Measurements from ENCODE around the gene TSPOAP1. TPM values are rescaled to one million over a fixed set of nuclear protein-coding genes. Genes with fewer than 3 reads are reported as not detected.

The TSPOAP1 gene
- total and polyA plus RNA-seq, 2 experiments from 2014 or later: 15.4 to 19.0 TPM

DNA sequence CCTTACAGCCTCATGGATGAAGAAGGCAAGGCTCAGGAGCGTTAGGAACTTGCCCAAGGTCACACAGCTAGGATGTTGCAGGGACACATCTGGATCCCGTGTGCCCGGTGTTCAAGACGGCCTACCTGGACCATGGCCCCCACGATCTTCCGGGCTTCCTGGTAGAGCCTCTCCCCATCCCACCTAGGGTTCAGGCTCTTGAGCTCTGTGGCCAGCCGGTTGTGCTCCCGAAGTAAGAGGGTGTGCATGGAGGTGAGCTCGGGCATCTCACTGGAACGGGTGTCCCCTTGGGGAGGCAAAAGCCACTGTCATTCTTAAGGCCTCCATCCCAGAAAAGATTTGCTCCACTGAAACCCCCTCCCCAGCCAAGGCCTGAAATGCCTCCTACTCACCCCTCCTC is 53.2 kb downstream of the TSPOAP1 start:
- Histone ChIP-seq H3K9me3 (ENCODE audit: low read depth) (no peaks in the 10 kb centered on the region), H2AFZ (no peak overlapping the region), H3K27ac (no peak overlapping the region), H3K79me2 (no peaks in the 10 kb centered on the region), H3K9me2 (replicated peaks; ENCODE audit: insufficient read depth) (no peaks in the 10 kb centered on the region), H3K4me1 (ENCODE audit: insufficient read depth) (no peaks in the 10 kb centered on the region), H4K20me1 (ENCODE audit: insufficient read depth, poor library complexity, severe bottlenecking) (no peaks in the 10 kb centered on the region), H3K27me3 (no peaks in the 10 kb centered on the region), H3K36me3 (replicated peaks; ENCODE audit: insufficient read depth, low read depth) (no peaks in the 10 kb centered on the region), H3K4me3 (no peak overlapping the region), H3K4me2 (no peak overlapping the region)
- 92% methylated on average over 10 of the region's 10 CpGs for WGBS (ENCODE audit: low lambda C conversion rate, missing lambda C conversion rate)
- TF ChIP-seq, protein P1, sequence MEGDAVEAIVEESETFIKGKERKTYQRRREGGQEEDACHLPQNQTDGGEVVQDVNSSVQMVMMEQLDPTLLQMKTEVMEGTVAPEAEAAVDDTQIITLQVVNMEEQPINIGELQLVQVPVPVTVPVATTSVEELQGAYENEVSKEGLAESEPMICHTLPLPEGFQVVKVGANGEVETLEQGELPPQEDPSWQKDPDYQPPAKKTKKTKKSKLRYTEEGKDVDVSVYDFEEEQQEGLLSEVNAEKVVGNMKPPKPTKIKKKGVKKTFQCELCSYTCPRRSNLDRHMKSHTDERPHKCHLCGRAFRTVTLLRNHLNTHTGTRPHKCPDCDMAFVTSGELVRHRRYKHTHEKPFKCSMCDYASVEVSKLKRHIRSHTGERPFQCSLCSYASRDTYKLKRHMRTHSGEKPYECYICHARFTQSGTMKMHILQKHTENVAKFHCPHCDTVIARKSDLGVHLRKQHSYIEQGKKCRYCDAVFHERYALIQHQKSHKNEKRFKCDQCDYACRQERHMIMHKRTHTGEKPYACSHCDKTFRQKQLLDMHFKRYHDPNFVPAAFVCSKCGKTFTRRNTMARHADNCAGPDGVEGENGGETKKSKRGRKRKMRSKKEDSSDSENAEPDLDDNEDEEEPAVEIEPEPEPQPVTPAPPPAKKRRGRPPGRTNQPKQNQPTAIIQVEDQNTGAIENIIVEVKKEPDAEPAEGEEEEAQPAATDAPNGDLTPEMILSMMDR (IDR thresholded peaks at IDR 0.05; ENCODE audit: poor library complexity): no peak
- TF ChIP-seq EZH2phosphoT487 (IDR thresholded peaks at IDR 0.05; ENCODE audit: low read depth, severe bottlenecking, unreplicated experiment) (no peak), EZH2 (IDR thresholded peaks at IDR 0.05; ENCODE audit: borderline replicate concordance) (no peak)
- DNase-seq (ENCODE audit: low spot score): no peak

DNA sequence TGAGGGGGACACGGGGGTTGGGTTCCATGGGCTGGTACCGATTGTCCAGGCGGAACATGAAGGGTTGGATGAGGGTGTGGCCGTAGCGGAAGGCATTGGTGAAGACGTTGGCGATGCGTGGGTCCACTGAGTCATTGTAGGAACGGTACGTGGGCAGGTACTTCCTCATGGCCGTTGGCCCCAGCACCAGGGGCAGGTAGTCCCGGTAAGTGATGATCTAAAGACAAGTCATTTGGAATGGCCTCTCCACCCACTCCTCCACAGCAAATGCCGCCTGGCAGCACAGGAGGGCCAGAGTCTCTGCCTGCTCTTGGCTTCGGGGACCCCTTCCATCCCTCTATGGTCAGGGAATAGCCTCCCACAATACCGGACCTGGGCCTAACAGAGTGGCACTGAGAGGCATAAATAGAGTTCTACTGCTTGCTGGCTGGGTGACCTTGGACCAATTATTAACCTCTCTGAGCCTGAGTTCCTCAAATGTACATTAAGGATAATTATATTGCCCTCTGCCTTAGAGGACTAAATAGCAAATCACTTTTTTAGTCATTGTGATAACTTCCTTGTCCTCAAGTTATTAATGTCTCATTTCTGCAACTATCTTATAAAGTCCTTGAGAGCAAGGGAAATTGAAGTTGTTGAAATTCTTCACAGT is 55.0 kb downstream of the TSPOAP1 start:
- Histone ChIP-seq H3K4me1 (ENCODE audit: insufficient read depth) (no peaks in the 10 kb centered on the region), H3K79me2 (no peaks in the 10 kb centered on the region), H3K36me3 (replicated peaks; ENCODE audit: insufficient read depth, low read depth) (no peaks in the 10 kb centered on the region), H3K4me3 (no peak overlapping the region), H3K9me3 (ENCODE audit: low read depth) (no peaks in the 10 kb centered on the region), H3K4me2 (no peak overlapping the region), H4K20me1 (ENCODE audit: insufficient read depth, poor library complexity, severe bottlenecking) (no peaks in the 10 kb centered on the region), H3K27me3 (no peaks in the 10 kb centered on the region), H3K27ac (no peak overlapping the region), H2AFZ (no peak overlapping the region), H3K9me2 (replicated peaks; ENCODE audit: insufficient read depth) (no peaks in the 10 kb centered on the region)
- TF ChIP-seq EZH2 (IDR thresholded peaks at IDR 0.05; ENCODE audit: borderline replicate concordance) (no peak), EZH2phosphoT487 (IDR thresholded peaks at IDR 0.05; ENCODE audit: low read depth, severe bottlenecking, unreplicated experiment) (no peak)
- TF ChIP-seq, protein P1 (IDR thresholded peaks at IDR 0.05; ENCODE audit: poor library complexity): no peak
- no peak for DNase-seq (ENCODE audit: low spot score)
- 85% methylated on average over 12 of the region's 15 CpGs for WGBS (ENCODE audit: low lambda C conversion rate, missing lambda C conversion rate)

DNA sequence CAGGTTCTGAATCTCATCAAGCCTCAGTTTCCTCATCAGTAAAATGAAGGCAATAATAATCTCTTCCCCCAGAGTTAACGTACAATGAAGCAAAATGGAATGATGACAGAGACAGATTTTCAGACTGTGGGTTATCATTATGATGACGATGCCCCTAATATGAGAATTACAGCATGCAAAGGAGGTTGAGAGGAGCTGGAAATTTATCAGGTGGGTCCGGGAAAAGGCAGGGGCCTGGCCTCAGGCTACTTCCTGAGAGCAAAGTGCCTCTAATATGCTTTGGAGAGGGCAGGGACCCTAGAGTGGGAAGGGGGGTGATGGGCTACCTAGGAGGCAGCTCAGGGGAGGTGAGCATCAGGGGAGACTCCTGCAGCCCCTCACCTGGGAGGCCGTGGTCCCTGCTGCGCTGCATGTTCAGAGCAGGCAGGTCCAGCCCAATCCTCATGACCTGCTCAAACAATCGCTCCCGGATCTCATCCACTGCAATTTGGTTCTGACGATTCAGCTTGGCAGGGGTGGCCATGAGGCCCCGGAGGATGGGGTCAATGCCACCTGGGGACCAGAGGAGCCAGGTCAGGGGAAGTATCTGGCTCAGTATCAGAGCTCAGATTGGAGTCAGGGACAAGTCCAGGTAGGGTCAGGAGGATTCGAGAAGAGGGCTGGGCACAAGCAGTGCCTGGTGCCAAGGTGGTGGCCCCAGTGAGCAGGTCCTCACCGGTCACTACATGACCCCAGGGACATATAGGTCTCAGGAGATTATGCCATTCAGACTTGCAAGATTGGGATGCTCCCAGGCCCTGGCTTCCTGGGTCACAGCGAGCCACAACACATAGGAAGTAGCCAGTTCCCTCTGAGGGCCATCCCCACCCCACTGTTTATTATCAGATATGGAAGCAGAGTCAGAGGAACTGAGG is 56.0 kb downstream of the TSPOAP1 start:
- DNase-seq (ENCODE audit: low spot score): no peak
- Histone ChIP-seq H3K27ac (no peak overlapping the region), H3K36me3 (replicated peaks; ENCODE audit: insufficient read depth, low read depth) (no peaks in the 10 kb centered on the region), H3K9me2 (replicated peaks; ENCODE audit: insufficient read depth) (no peaks in the 10 kb centered on the region), H3K4me2 (no peak overlapping the region), H3K4me3 (no peak overlapping the region), H3K79me2 (no peaks in the 10 kb centered on the region), H3K9me3 (ENCODE audit: low read depth) (no peaks in the 10 kb centered on the region), H4K20me1 (ENCODE audit: insufficient read depth, poor library complexity, severe bottlenecking) (no peaks in the 10 kb centered on the region), H3K27me3 (no peaks in the 10 kb centered on the region), H3K4me1 (ENCODE audit: insufficient read depth) (no peaks in the 10 kb centered on the region), H2AFZ (no peak overlapping the region)
- WGBS (ENCODE audit: low lambda C conversion rate, missing lambda C conversion rate): 90% methylated on average over 12 of the region's 12 CpGs
- TF ChIP-seq, protein P1 (IDR thresholded peaks at IDR 0.05; ENCODE audit: poor library complexity): no peak
- no peak for TF ChIP-seq EZH2phosphoT487 (IDR thresholded peaks at IDR 0.05; ENCODE audit: low read depth, severe bottlenecking, unreplicated experiment)

All from hepatocyte (in vitro differentiated cells).